GM12891 (cell line): ENCODE data around the gene CREB5.

Source experiments
- PAX5 ChIP-seq: IDR thresholded peaks from 2 replicates; pipeline ENCODE4 v1.6.1; 2011; ENCODE audit warnings: low read length, moderate library complexity, mild to moderate bottlenecking; ENCODE audit not compliant: insufficient read depth, severe bottlenecking
- POLR2A ChIP-seq: IDR thresholded peaks from 2 replicates; pipeline ENCODE4 v1.6.1; 2011; ENCODE audit warnings: low read depth, low read length, control low read depth
- POLR2AphosphoS5 ChIP-seq: IDR thresholded peaks from 2 replicates; pipeline ENCODE4 v1.6.1; 2011; ENCODE audit warnings: low read depth, low read length, control low read depth
- POU2F2 ChIP-seq: IDR thresholded peaks from 2 replicates; pipeline ENCODE4 v1.6.1; 2011; ENCODE audit warnings: low read depth, mild to moderate bottlenecking, control low read depth, low read length, moderate library complexity
- SPI1 ChIP-seq: IDR thresholded peaks from 2 replicates; pipeline ENCODE4 v1.6.1; 2011; ENCODE audit warnings: low read depth, low read length, control low read depth
- TAF1 ChIP-seq: IDR thresholded peaks from 2 replicates; pipeline ENCODE4 v1.6.1; 2011; ENCODE audit warnings: low read depth, low read length, control low read depth

DNA sequence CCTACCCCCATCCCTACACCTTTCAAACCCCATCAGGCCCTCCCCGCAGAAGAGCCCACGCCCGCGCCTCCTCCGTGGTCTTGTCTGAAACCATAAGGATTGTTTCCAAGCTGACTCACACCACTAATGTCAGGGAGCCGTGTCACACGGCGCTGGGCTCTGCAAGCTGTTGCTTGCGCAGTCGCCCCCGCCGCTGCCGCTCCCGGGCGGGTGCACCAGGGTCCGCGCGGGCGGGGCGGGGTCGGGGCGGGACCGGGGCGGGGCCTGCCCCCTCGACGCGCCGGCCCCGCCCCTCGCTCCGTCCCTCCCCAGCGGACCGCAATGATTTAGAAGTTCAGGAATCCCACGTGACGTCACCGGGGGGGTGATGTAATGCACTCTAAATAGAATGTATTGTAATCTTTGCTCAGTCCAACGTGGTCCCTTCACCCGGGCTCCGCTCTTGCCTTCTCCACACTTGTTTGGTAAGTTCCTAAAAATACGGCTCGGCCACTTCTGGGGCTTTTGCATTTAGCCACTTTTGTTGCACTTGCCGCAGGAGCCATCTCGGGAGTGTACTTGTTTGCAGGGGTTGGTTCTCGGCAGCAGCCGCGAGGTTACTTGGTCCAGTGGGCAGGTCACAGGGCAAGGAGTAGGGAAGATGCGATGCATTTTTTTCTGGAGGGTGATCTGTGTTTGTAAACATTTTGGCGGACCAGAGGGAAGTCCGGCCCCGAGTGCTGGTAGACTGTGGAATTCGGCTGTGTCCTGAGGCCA, 3.2 kb upstream of the CREB5 start:
- TF ChIP-seq POLR2A (peak; percentile 31; the same call in 1 of the 2 replicates), POLR2AphosphoS5 (no peak), PAX5 (no peak), TAF1 (peak; percentile 62), SPI1 (no peak), POU2F2 (no peak)
